HG02642 (cell line): ENCODE results near the gene SLC9A3.
"Not testable (repeated sequence)": the region's sequence is repeated elsewhere in the genome, so short reads cannot be mapped to it uniquely, and the experiment has no call there.

Source experiments
- ATAC-seq: cut with Tn5 transposase; IDR thresholded peaks from one replicate; pipeline ENCODE4 v1.9.1; 2021; ENCODE audit warnings: mild to moderate bottlenecking; ENCODE audit not compliant: unreplicated experiment, poor library complexity

The SLC9A3 gene

DNA sequence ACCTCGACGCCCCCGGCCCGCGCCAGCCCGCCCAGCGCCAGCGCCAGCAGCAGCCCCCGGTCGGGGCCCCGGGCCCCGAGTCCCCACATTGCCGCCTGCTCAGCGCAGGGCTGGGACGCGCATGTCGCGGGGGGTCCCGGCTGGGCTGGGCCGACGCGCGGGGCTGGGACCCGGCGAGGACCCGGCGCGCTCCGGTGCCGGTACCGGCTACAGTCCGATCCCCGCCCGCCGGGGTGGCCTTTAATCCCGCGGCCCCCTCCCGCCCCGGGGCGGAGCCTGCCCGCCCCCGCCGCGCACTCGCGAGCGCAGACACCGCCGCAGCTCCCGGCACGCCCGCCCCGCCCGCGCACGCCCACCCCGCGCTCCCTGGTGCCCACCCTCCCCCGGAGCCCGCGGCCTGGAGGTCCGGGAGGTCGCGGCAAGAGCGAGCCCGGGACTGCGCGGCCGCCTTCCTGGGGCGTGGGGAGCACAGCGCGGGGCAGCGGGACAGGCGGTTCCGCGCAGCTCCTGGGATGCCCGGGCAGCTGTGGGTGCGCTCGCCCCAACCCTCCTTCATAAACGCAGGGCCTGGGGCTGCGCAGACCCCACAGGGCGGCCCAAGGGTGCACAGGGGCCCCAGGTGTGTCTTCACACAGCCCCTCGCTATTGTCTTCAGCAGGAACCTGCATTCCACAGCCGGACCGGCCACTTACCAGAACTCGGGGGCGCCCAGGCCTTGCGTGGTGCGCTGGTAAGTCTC lies at the start of gene SLC9A3:
Gene SLC9A3 (minus strand): TSS at position 216 of the 739 bp plus-strand sequence.
- ATAC-seq = no peak

DNA sequence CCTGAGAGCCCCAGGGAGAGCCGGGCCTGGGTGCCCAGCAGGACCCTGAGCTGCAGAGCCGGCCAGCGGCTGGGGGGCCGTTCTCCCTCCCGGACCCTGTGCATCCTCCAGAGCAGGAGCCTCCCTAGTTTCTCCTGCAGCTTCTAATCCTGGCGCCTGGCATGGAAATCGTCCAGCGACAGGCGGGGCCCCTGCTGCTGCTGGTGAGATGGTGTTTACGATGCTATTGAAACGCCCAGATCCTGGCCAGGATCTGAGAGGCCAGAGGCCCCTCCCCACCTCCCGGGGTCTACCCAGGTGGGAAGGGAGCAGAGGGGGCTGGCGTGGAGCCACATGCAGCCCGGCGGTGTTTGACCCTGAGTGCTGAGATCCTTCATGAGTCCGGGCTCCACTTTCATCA lies 49.7 kb upstream of the SLC9A3 start:
- ATAC-seq = no peak

DNA sequence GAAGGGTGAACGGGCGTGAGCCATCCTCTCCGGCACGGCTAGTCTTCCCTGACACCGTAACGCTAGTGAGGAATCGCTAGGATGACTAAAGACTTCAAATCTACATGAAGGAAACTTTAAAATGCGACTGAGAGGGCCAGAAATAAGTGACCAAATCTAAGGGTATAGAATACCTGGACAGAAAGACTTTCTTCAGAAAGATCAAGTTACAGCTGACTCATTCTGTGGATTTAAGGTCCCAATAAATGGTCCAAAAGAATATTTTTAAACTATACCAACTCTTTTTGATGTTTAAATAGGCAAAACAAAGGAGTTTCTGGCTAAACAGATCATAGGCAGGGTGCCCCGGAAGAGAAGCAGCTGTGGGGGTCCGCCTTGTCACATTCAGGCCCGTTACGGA lies 49.0 kb upstream of the SLC9A3 start:
- ATAC-seq = no peak

- no peak for ATAC-seq
Measured at GRCh38 chr5:572398-573019, 48.3 kb upstream of the SLC9A3 start.

GRCh38 chr5:571791-572190 lies 47.5 kb upstream of the SLC9A3 start:
- ATAC-seq = no peak

- no peak for ATAC-seq
Measured at GRCh38 chr5:570886-571285, 46.6 kb upstream of the SLC9A3 start.

DNA sequence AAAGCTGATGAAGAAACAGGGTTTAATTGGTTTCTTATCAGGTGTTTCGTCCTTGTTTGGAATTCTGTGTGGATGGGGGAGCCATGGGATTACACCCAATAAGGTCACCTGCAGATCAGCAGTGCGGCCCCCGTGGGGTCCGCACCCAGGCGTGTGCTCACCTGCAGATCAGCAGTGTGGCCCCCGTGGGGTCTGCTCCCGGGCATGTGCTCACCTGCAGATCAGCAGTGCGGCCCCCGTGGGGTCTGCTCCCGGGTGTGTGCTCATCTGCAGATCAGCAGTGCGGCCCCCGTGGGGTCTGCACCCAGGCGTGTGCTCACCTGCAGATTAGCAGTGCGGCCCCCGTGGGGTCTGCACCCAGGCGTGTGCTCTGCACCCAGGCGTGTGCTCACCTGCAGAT lies 46.2 kb upstream of the SLC9A3 start:
- no peak for ATAC-seq

- no peak for ATAC-seq
Measured at GRCh38 chr5:569868-570361, 45.7 kb upstream of the SLC9A3 start.

DNA sequence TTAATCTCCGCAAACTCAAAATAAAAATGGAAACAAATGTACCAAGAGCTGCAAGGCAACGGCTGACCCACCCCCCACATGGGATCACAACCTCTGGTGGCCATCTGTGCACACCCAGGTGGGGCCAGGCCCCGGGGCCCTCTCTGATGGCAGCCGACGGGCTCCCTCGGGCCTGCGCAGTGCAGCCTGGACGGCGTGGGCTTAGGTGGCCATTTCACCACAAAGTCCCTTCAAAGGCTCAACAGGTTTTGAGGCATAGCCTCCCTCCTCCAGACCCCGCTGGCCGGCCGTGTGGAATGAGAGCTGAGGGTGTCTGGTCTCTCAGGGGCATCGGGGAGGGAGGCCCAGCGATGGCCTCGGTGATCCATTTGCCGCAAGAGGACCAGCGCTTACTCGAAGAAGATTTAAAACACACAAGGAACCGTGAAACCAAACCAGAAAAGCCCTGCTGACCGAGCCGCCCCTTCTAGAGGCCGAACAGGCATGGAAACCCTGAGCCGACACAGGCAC lies 45.2 kb upstream of the SLC9A3 start:
- no peak for ATAC-seq

- ATAC-seq = no peak
Measured at GRCh38 chr5:568809-569208, 44.6 kb upstream of the SLC9A3 start.

- no peak for ATAC-seq
Measured at GRCh38 chr5:568061-568781, 44.0 kb upstream of the SLC9A3 start.

- no peak for ATAC-seq
Measured at GRCh38 chr5:567664-568060, 43.4 kb upstream of the SLC9A3 start.

DNA sequence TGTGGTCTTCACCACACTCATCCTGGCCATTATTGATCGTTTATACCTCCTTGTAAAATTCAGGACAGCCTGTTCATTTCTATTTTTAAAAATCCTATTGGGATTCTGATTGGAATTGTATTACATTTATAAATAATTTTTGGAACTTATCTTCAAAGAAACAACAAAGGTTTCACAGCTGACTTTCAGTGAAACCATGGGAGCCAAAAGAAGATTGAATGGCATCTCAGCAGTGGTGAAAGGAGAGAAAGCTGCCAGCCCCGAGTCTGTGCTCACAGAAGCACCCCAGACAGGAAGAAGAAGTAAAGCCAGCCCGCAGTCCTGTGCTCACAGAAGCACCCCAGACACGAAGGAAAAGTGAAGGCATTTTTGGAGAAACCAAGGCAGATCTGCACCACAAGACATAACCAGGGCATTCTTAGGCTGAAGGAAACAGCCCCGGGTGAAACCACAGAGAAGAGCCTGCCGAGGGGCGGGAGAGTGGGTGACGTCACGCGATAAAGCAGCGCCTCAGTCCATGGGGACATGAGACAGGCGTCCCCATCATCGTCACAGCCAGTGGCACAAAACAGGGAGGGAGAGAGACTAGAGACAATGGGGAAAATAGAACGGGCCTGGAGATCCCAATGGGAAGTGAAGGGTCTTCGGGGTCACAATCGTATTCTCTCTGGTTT lies 42.5 kb upstream of the SLC9A3 start:
- ATAC-seq = no peak

GRCh38 chr5:565782-566440 lies 41.7 kb upstream of the SLC9A3 start:
- ATAC-seq = no peak

GRCh38 chr5:561408-561807 lies 37.2 kb upstream of the SLC9A3 start:
- no peak for ATAC-seq

DNA sequence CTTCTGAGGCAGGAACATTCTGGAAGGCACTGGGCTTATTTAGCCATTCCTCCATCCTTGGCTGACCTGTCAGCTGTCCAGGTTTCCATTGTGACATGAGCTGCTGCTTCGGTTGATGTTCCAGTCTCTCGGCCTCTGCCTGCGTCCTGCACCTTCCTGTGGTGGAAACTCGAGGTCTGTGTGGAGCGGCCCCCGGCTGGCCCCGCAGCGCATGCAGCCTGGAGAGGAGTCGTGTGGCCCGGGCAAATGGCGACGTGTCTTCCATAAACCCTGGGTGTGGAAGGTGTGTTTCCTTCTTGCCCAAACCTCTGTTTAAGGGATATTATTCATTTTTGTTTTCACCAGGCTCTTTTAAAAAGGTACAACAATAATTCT lies 36.5 kb upstream of the SLC9A3 start:
- no peak for ATAC-seq

- no peak for ATAC-seq
Measured at GRCh38 chr5:558871-559503, 34.7 kb upstream of the SLC9A3 start.

- ATAC-seq = no peak
Measured at GRCh38 chr5:558326-558725, 34.1 kb upstream of the SLC9A3 start.

DNA sequence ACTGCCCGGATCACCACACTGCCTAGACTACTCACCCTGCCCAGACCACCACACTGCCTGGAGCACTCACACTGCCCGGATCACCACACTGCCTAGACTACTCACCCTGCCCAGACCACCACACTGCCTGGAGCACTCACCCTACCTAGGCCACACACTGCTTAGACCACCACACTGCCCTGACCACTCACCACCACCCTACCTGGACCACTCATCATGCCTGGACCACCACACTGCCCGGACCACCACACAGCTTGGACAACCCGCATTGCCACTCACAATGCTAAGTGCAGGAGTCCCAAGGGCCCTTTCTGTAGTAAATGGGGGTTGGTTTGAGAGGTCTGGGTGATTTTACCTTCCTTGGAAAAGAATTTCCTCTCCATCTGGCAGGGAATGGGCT lies 33.7 kb upstream of the SLC9A3 start:
- ATAC-seq = not testable (repeated sequence)
